Activated T-helper 1 cell treated with anti-CD3 and anti-CD28 coated beads, Interleukin-12 subunit alpha, Interleukin-12 subunit beta, Interleukin-2, Interleukin-4 antibody, amounts not matched to agents 30 ng/mL and 10 ng/mL and 1 ng/mL, durations not matched to agents 14 hours and 24 hours and 36 hours (primary cell): Measurements from ENCODE around the gene ZNF71. TPM values are rescaled to one million over a fixed set of nuclear protein-coding genes. Genes with fewer than 3 reads are reported as not detected.
"Not testable (repeated sequence)": the region's sequence is repeated elsewhere in the genome, so short reads cannot be mapped to it uniquely, and the experiment has no call there.

ENCODE experiments used
- DNase-seq: peaks from one replicate; pipeline ENCODE4 v3.0.0; 2021; ENCODE audit warnings: low spot score
- H3K27ac Mint-ChIP-seq: one replicate; pipeline ENCODE4 v1.8.0; 2021; ENCODE audit warnings: mild to moderate bottlenecking, mixed read lengths
- H3K27me3 Mint-ChIP-seq: one replicate; pipeline ENCODE4 v1.8.0; 2022; ENCODE audit warnings: mild to moderate bottlenecking, moderate library complexity, mixed read lengths; ENCODE audit not compliant: insufficient read depth
- H3K36me3 Mint-ChIP-seq: one replicate; pipeline ENCODE4 v1.8.0; 2021; ENCODE audit warnings: low read depth, mixed read lengths
- H3K4me1 Mint-ChIP-seq: one replicate; pipeline ENCODE4 v1.8.0; 2021; ENCODE audit warnings: low read depth, mixed read lengths
- H3K4me3 Mint-ChIP-seq: one replicate; pipeline ENCODE4 v1.8.0; 2021; ENCODE audit warnings: mild to moderate bottlenecking, moderate library complexity, mixed read lengths
- H3K9me3 Mint-ChIP-seq: one replicate; pipeline ENCODE4 v1.8.0; 2021; ENCODE audit warnings: mixed read lengths
- intact Hi-C: fragments of 100-400 bp; cut with micrococcal nuclease; formaldehyde crosslinking; loops from one replicate; pipeline ENCODE4 v1.15.1; 2024
- total RNA-seq: library from RNA; stranded (reverse); gene quantifications from 2 replicates; pipeline ENCODE4 v1.2.3, GENCODE V29; 2022

Gene ZNF71
- total RNA-seq, 1 donor from 2014 or later: 5.9 TPM

GRCh38 chr19:56670961-56671612, 76.0 kb downstream of the ZNF71 start:
- Mint-ChIP-seq H3K27me3 (no peaks in the 10 kb centered on the region), H3K9me3 (peaks cover 48% of the 10 kb centered on the region), H3K27ac (no peak overlapping the region), H3K4me3 (peak overlapping the region; percentile 59), H3K36me3 (no peaks in the 10 kb centered on the region), H3K4me1 (no peaks in the 10 kb centered on the region)
- intact Hi-C loops: no loop called here
- no peak for DNase-seq

- peaks cover 53% of the 10 kb centered on the region for H3K9me3 Mint-ChIP-seq
- H3K27me3 Mint-ChIP-seq: no peaks in the 10 kb centered on the region
- no peaks in the 10 kb centered on the region for H3K4me1 Mint-ChIP-seq
- H3K4me3 Mint-ChIP-seq: peak within 1 kb of the TSS; percentile 59
- no peaks in the 10 kb centered on the region for H3K36me3 Mint-ChIP-seq
- intact Hi-C loops: no loop called here
- DNase-seq: peak; percentile 25
- no peak within 1 kb of the TSS for H3K27ac Mint-ChIP-seq
Measured at GRCh38 chr19:56671613-56671994, 76.5 kb downstream of the ZNF71 start, which contains the start of gene ZNF835. Gene ZNF835, minus strand, starts transcription at chr19:56671757. Its CDS starts 6,559 bp downstream, at chr19:56665198.

- intact Hi-C loops, H3K4me3 Mint-ChIP-seq, H3K36me3 Mint-ChIP-seq, DNase-seq, H3K4me1 Mint-ChIP-seq, H3K27ac Mint-ChIP-seq, H3K27me3 Mint-ChIP-seq: not testable (repeated sequence)
- H3K9me3 Mint-ChIP-seq: peaks cover 56% of the 10 kb centered on the region
Measured at GRCh38 chr19:56672610-56673009, 77.5 kb downstream of the ZNF71 start.

Other genes starting within 250 kb of the ZNF71 start
- 1.2 and 1.3 TPM in 2 replicates for gene ZNF582, start 201.8 kb upstream of the ZNF71 start, total RNA-seq
- gene ZNF583, start 191.0 kb upstream of the ZNF71 start, total RNA-seq: 1.4 and 2.1 TPM in 2 replicates
- 0.05 and 0.07 TPM in 2 replicates for gene ZNF667, start 118.0 kb upstream of the ZNF71 start, total RNA-seq
- 0.05 and 0.16 TPM in 2 replicates for gene ZNF471, start 87.4 kb upstream of the ZNF71 start, total RNA-seq
- gene ZFP28, start 56.4 kb upstream of the ZNF71 start, total RNA-seq: 1.4 and 2.8 TPM in 2 replicates
- 1.2 and 2.4 TPM in 2 replicates for gene ZNF470, start 27.8 kb upstream of the ZNF71 start, total RNA-seq
- 0.18 TPM in 1 of 2 replicates, not detected in the other for gene SMIM17, start 47.9 kb downstream of the ZNF71 start, total RNA-seq
- not detected in 2 replicates for gene ZNF835, start 76.5 kb downstream of the ZNF71 start, total RNA-seq
- gene PEG3, start 245.4 kb downstream of the ZNF71 start, total RNA-seq: not detected in 2 replicates
- not detected in 2 replicates for gene ZIM2, start 245.4 kb downstream of the ZNF71 start, total RNA-seq